KBM-7 (cell line): Measurements from ENCODE around the gene REPS1.
A peak's percentile ranks its signal among the peaks of the same experiment; 100 is the strongest.
"Not testable (repeated sequence)": the region's sequence is repeated elsewhere in the genome, so short reads cannot be mapped to it uniquely, and the experiment has no call there.

Experiments used
- DNase-seq: peaks from one replicate; pipeline ENCODE4 v3.0.0-alpha.2; 2015
- in situ Hi-C: fragments of 300-500 bp; cut with MboI; formaldehyde crosslinking; loops from 2 replicates; pipeline ENCODE4 v1.14.3; 2020; ENCODE audit warnings: low sequenced_read_pairs, low pct_unique_long_range_greater_than_20kb, mixed read lengths

REPS1 gene

GRCh38 chr6:138987643-138988468 lies at the start of gene REPS1:
Gene REPS1, minus strand, starts transcription at chr6:138988253. Its CDS starts 571 bp downstream, at chr6:138987682.
- DNase-seq: peak; percentile 96
- in situ Hi-C loops: no loop called here

DNA sequence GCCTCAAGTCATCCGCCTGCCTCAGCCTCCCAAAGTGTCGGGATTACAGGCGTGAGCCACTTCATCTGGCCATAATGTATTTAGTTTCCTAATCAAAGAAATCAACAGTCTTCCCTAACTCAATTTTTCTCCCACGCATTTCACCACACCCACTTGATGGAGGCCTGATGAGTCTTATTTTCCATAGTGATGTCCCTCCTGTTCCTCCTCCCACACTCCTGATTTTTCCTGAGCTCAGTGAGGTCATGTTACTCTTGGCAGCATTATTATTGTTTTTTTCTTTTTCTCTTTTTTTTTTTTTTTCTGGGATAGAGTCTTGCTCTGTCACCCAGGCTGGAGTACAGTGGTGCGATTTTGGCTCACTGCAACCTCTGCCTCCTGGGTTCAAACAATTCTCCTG lies 49.4 kb upstream of the REPS1 start:
- in situ Hi-C loops: no loop called here
- DNase-seq: no peak

GRCh38 chr6:139030228-139030963 lies 42.3 kb upstream of the REPS1 start:
- DNase-seq: peak; percentile 70
- in situ Hi-C loops: no loop called here

DNA sequence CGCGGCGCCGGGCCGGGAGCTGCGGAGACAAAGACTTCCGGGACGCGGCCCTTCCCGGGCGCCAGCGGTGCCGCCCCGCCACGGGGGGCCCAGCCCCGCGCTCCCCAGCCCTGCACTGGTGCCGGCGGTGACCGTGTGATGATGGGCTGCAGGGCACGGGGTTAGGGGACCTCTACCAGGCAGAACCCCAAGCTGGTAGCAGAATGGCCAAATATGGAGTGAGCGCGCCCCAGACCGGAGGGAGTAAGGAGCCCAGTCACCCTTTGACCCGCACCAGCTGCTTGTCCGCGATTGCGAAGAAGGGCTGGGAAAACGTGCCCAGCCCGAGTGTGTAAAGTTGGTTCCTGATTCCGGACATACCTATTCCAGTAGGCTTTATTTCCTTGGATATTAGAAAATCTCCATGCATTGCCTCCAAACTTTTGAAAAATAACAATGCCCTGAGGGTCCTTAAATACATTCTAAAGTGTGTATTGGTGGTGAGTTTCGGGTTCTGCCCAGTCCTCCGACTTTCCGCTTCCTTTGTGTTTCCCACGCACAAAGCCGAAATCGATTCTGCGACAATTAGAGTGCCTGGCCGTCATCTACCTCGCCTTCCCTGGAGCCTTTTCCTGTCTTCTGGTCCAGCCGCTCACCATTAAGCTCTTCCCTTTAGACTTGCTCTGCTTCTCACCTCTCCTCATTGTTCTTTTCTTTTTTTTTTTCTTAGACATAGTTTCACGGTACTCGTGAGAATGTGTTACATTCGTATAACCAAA lies 41.6 kb upstream of the REPS1 start:
- in situ Hi-C loops: no loop called here
- peak; percentile 42 for DNase-seq

DNA sequence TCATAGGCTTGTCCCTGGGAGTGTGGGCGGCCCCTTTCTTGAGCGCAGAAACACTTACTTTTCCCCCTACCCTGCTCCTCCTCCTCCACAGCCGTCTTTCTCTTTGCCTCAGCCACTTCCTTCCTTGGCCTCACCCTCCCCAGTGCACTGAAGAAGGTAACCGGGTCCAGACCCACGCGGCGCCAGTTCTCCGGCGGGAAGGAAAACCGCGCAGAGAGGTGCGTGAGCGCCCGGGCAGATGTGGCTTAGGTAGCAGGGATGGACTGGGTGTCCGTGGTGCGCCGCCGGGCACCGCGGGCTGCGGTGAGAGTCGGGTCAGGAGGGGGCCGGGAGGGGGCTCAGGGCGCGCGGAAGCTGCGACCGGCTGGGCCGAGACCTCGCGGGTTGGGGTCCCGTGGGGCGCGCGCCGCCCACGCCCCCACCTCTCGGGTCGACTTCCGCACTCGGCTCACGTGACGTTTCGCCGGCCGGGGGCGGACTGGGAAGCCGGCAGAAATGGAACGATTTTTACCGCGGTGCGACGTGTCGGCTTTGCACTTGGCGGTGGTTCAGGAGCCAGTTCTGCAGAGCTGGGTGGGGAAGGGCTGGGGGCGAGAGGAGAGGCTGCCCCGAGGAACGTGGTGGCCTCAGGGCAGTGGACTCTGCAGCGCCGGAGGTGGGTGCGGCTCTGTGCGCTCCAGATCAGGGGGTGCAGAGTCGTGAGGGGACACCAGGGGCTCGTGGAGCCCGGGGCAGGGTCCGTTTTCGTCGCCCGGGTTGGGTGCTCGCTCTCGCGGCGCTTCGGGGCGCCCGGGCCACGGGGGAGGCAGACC lies 40.8 kb upstream of the REPS1 start, which contains the start of gene ABRACL:
Gene ABRACL, plus strand, starts transcription at position 88 of the 812 bp plus-strand sequence. CDS start 5,416 bp downstream, outside the sequence.
- in situ Hi-C loops: no loop called here
- DNase-seq: peak; percentile 93

DNA sequence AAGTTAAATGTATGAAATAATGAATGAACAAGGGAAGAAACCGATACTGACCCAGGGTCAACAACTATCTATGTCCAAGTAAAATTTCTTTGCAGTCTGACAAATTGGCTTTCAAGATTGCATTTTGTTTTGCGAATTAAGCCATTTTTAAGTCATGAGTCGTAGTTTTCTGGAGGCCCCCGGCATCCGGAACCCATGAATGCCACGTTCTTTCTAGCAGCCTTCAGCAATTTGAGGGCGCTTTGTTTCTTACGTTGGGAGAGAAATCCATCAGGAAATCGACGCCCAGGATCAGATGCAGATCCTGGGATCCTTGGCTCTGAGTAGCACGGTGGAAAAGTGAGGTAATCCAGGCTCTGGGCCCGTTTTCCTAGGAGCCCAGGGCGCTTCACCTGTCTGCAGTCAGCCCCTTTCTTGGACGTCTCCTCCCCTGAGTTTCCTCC lies 40.2 kb upstream of the REPS1 start:
- DNase-seq: no peak
- in situ Hi-C loops: no loop called here

GRCh38 chr6:139027620-139028182 lies 39.6 kb upstream of the REPS1 start:
- in situ Hi-C loops: no loop called here
- DNase-seq: peak; percentile 44

- in situ Hi-C loops: not testable (repeated sequence)
- peak; percentile 20 for DNase-seq
These were observed 37.4 kb upstream of the REPS1 start for GRCh38 chr6:139025416-139025815.

- in situ Hi-C loops: no loop called here
These were observed 32.6 kb upstream of the REPS1 start for GRCh38 chr6:139020689-139021088.

GRCh38 chr6:139019722-139020121 lies 31.7 kb upstream of the REPS1 start:
- peak; percentile 51 for DNase-seq
- in situ Hi-C loops: no loop called here

More at GRCh38 chr6:139020689-139021088, 32.6 kb upstream of the REPS1 start:
- no peak for DNase-seq

GRCh38 chr6:139017227-139017626 lies 29.2 kb upstream of the REPS1 start:
- no peak for DNase-seq
- in situ Hi-C loops: no loop called here

GRCh38 chr6:139016337-139017213 lies 28.5 kb upstream of the REPS1 start:
- in situ Hi-C loops: no loop called here
- DNase-seq: peak; percentile 76

- no peak for DNase-seq
- in situ Hi-C loops: no loop called here
These were observed 26.9 kb upstream of the REPS1 start for GRCh38 chr6:139014945-139015344.

GRCh38 chr6:139013185-139013800 lies 25.2 kb upstream of the REPS1 start:
- in situ Hi-C loops: no loop called here
- no peak for DNase-seq

DNA sequence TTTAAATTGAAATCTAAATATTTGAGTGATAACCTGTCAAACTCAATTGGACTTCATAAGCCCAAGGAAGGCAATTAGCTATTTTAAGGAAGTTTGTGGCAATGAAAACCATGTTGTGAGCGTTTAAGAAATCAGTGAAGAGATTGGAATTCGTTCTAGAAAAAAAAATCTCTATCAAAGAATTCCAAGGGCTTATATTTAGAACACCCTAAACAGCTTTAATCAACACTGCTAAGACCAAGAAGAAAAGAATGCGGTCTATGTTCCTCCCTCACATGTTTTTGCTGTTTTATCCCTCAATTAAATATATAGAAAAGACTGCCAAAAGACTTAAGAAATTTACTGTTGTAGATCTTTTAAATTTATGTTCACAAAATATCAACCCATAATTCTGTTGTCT lies 23.9 kb upstream of the REPS1 start:
- in situ Hi-C loops: no loop called here
- DNase-seq: no peak

GRCh38 chr6:139010674-139011073 lies 22.6 kb upstream of the REPS1 start:
- no peak for DNase-seq
- in situ Hi-C loops: no loop called here

DNA sequence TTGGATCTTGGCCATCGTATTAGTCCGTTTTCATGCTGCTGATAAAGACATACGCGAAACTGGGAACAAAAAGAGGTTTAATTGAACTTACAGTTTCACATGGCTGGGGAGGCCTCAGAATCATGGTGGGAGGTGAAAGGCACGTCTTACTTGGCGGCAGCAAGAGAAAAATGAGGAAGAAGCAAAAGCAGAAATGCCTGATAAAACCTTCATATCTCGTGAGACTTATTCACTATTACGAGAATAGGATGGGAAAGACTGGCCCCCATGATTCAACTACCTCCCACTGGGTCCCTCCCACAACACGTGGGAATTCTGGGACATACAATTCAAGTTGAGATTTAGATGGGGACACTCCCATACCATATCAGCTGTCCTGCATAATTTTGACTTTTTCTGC lies 20.1 kb upstream of the REPS1 start:
- in situ Hi-C loops: no loop called here
- DNase-seq: peak; percentile 54
